Neuronal stem cell (in vitro differentiated cells): ENCODE data around the gene AP1S2.

Experiments used
- DNase-seq: peaks from one replicate; pipeline ENCODE4 v3.0.0-alpha.2; 2013; ENCODE audit warnings: low spot score
- H2AFZ ChIP-seq: one replicate; pipeline ENCODE4 v1.6.1; 2013; ENCODE audit warnings: mild to moderate bottlenecking, low read length, inconsistent platforms
- H2AK5ac ChIP-seq: 2 replicates; pipeline ENCODE4 v1.6.1; 2013; ENCODE audit warnings: low read depth, mild to moderate bottlenecking, inconsistent platforms, low read length, moderate library complexity, mixed read lengths
- H2BK120ac ChIP-seq: 2 replicates; pipeline ENCODE4 v1.6.1; 2013; ENCODE audit warnings: low read depth, mild to moderate bottlenecking, inconsistent platforms, low read length, moderate library complexity, mixed read lengths
- H2BK12ac ChIP-seq: one replicate; pipeline ENCODE4 v1.6.1; 2013; ENCODE audit warnings: low read length, inconsistent platforms
- H2BK15ac ChIP-seq: 2 replicates; pipeline ENCODE4 v1.6.1; 2013; ENCODE audit warnings: mild to moderate bottlenecking, low read length, inconsistent platforms, mixed read lengths
- H2BK5ac ChIP-seq: one replicate; pipeline ENCODE4 v1.6.1; 2013; ENCODE audit warnings: inconsistent platforms, mild to moderate bottlenecking, low read length, moderate library complexity
- H3K14ac ChIP-seq: one replicate; pipeline ENCODE4 v1.6.1; 2013; ENCODE audit warnings: low read length, inconsistent platforms
- H3K18ac ChIP-seq: 2 replicates; pipeline ENCODE4 v1.6.1; 2013; ENCODE audit warnings: low read length, inconsistent platforms
- H3K23ac ChIP-seq: 2 replicates; pipeline ENCODE4 v1.6.1; 2013; ENCODE audit warnings: low read depth, mild to moderate bottlenecking, mixed read lengths, low read length, inconsistent platforms; ENCODE audit not compliant: poor library complexity
- H3K27ac ChIP-seq: replicated peaks from 3 replicates; pipeline ENCODE4 v1.5.1; 2013; ENCODE audit warnings: low read length, inconsistent platforms
- H3K27me3 ChIP-seq, 3 experiments: 2 replicates each; pipeline ENCODE4 v1.6.1; 2013; ENCODE audit warnings: low read length in 3 of 3, mild to moderate bottlenecking in 2 of 3, inconsistent platforms in 1 of 3, low read depth in 1 of 3, mixed read lengths in 1 of 3, moderate library complexity in 1 of 3; ENCODE audit not compliant: control insufficient read depth in 3 of 3, insufficient read depth in 3 of 3
- H3K36me3 ChIP-seq, 2 donors: replicated peaks in 1 of 2; 2 replicates each; pipeline ENCODE4 v1.6.1; 2013; ENCODE audit warnings: low read length in 2 of 2; ENCODE audit not compliant: control insufficient read depth in 2 of 2, insufficient read depth in 2 of 2
- H3K4ac ChIP-seq: 2 replicates; pipeline ENCODE4 v1.6.1; 2013; ENCODE audit warnings: inconsistent platforms, mild to moderate bottlenecking, low read length, moderate library complexity
- H3K4me1 ChIP-seq, 2 donors: 1 replicate in 1 of 2; 2 replicates in 1 of 2; pipeline ENCODE4 v1.6.1; 2013; ENCODE audit warnings: low read length in 2 of 2, low read depth in 1 of 2; ENCODE audit not compliant: control insufficient read depth in 2 of 2, insufficient read depth in 1 of 2
- H3K4me2 ChIP-seq: one replicate; pipeline ENCODE4 v1.6.1; 2013; ENCODE audit warnings: mild to moderate bottlenecking, low read length, inconsistent platforms; ENCODE audit not compliant: insufficient read depth, poor library complexity, severe bottlenecking
- H3K4me3 ChIP-seq, 2 donors: 2 replicates each; pipeline ENCODE4 v1.5.1; 2013; ENCODE audit warnings: low read length in 2 of 2, mild to moderate bottlenecking in 2 of 2, inconsistent platforms in 1 of 2, moderate library complexity in 1 of 2
- H3K79me1 ChIP-seq: one replicate; pipeline ENCODE4 v1.6.1; 2013; ENCODE audit warnings: low read depth, mild to moderate bottlenecking, inconsistent platforms, low read length, moderate library complexity
- H3K9ac ChIP-seq: one replicate; pipeline ENCODE4 v1.6.1; 2013; ENCODE audit warnings: mild to moderate bottlenecking, low read depth, low read length, inconsistent platforms; ENCODE audit not compliant: poor library complexity
- H3K9me3 ChIP-seq, 2 donors: replicated peaks in 1 of 2; 2 replicates each; pipeline versions ENCODE3 to v1.6.1; 2013; ENCODE audit warnings: low read length in 2 of 2, mild to moderate bottlenecking in 2 of 2, inconsistent platforms in 1 of 2, low read depth in 1 of 2, mixed read lengths in 1 of 2, moderate library complexity in 1 of 2; ENCODE audit not compliant: control insufficient read depth in 2 of 2, insufficient read depth in 1 of 2
- H4K8ac ChIP-seq: one replicate; pipeline ENCODE4 v1.6.1; 2013; ENCODE audit warnings: low read depth, mild to moderate bottlenecking, inconsistent platforms, low read length, moderate library complexity
- H4K91ac ChIP-seq: one replicate; pipeline ENCODE4 v1.6.1; 2013; ENCODE audit warnings: low read length, low read depth, mild to moderate bottlenecking, inconsistent platforms; ENCODE audit not compliant: poor library complexity
- WGBS, 2 donors: extraction: QIAGEN DNeasy Blood & Tissue Kit; methylation state at CpG; one replicate each; pipeline ENCODE4 v1.1.7; 2013; ENCODE audit warnings: missing lambda C conversion rate in 2 of 2, mixed read lengths in 1 of 2; ENCODE audit not compliant: insufficient read length in 2 of 2, insufficient replicate concordance in 1 of 2; ENCODE audit errors: extremely low coverage in 2 of 2; 5-methylcytosine and 5-hydroxymethylcytosine counted together

AP1S2 gene

DNA sequence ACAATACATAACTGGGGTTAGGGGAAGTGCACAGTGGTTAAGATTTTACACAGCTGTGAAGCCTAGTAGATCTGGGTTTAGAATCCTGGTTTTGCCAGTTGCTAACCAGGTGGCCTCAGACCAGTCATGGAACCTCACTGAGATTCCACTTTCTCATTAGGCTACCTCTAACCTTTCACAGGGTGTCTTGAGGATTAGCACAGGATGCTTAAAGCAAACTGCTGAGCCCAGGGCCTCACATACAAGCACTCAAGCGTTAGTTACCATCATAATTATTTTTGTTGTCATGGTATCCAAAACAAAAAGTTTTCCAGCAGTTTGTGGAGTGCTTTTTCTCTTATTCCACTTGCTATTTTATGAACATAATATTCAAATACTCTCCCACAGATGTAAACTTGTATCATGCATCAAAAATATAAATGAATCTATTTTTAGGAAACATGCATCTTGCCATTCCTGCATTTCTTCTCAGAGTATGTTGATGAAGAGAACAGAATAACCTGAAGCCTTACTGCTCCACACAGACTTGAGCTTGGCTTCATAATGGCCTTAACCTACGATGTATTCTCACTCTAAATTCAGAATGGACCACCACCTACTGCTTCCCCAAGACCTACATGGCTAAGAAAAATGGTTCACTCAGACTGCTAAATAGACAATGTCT, 12.6 kb downstream of the AP1S2 start:
- Histone ChIP-seq H4K91ac (no peak overlapping the region), H3K4ac (no peak overlapping the region), H3K14ac (no peak overlapping the region), H4K8ac (no peak overlapping the region), H3K27me3 (no peaks in the 10 kb centered on the region), H3K18ac (no peak overlapping the region), H2BK15ac (no peak overlapping the region), H3K9ac (no peak overlapping the region), H2BK120ac (no peak overlapping the region), H3K4me2 (no peak overlapping the region), H2BK5ac (no peak overlapping the region), H3K79me1 (no peaks in the 10 kb centered on the region), H2AK5ac (no peak overlapping the region), H3K36me3 (peaks cover 2 to 100% of the 10 kb centered on the region in 2 donors), H3K23ac (no peak overlapping the region), H2BK12ac (no peak overlapping the region), H3K4me1 (no peaks in the 10 kb centered on the region), H3K4me3 (no peak overlapping the region), H3K9me3 (peaks cover 0 to 12% of the 10 kb centered on the region in 2 donors), H2AFZ (no peak overlapping the region), H3K27ac (no peak overlapping the region)
- DNase-seq: no peak
- WGBS, 2 donors: no CpG with 5 or more reads among the region's 2 CpGs

DNA sequence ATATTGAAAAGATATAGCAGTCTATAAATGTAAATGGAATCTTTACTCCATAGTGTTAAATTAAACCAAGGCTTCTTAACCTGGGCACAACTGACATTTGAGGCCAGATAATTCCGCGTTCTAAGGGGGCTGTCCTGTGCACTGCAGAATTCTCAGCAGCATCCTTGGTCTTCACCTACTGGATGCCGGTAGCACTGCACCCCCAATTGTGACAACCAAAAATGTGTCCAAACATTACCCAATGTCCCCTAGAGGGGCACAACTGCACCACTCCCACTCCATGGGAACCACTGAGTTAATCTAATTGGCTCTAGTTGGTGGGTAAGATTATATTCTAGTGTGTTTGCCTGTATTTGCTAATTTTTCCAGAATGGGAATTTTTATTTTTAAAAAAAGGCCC, 16.6 kb downstream of the AP1S2 start:
- Histone ChIP-seq H3K9me3 (peaks cover 0 to 12% of the 10 kb centered on the region in 2 donors), H3K36me3 (peaks cover 0 to 96% of the 10 kb centered on the region in 2 donors), H2AK5ac (no peak overlapping the region), H3K27ac (no peak overlapping the region), H2BK120ac (no peak overlapping the region), H3K23ac (no peak overlapping the region), H2BK15ac (no peak overlapping the region), H3K9ac (no peak overlapping the region), H2AFZ (no peak overlapping the region), H3K4me1 (no peaks in the 10 kb centered on the region), H3K27me3 (no peaks in the 10 kb centered on the region), H3K4me2 (no peak overlapping the region), H4K8ac (no peak overlapping the region), H2BK12ac (no peak overlapping the region), H2BK5ac (no peak overlapping the region), H3K14ac (no peak overlapping the region), H3K4me3 (no peak overlapping the region), H3K18ac (no peak overlapping the region), H3K4ac (no peak overlapping the region), H4K91ac (no peak overlapping the region), H3K79me1 (no peaks in the 10 kb centered on the region)
- DNase-seq: no peak
- WGBS, 2 donors: no CpG with 5 or more reads among the region's 3 CpGs

GRCh38 chrX:15834827-15835595, 19.6 kb downstream of the AP1S2 start:
- H3K18ac ChIP-seq: no peak overlapping the region
- no peak overlapping the region for H4K8ac ChIP-seq
- no peak overlapping the region for H4K91ac ChIP-seq
- no peak overlapping the region for H3K27ac ChIP-seq
- H3K4me3 ChIP-seq: no peak overlapping the region
- H3K4me1 ChIP-seq: no peaks in the 10 kb centered on the region
- H2AFZ ChIP-seq: no peak overlapping the region
- H3K36me3 ChIP-seq: peaks cover 0 to 76% of the 10 kb centered on the region in 2 donors
- no peak overlapping the region for H3K23ac ChIP-seq
- no peak overlapping the region for H2BK15ac ChIP-seq
- no peak overlapping the region for H2AK5ac ChIP-seq
- no peak overlapping the region for H3K9ac ChIP-seq
- no peak overlapping the region for H3K4ac ChIP-seq
- no peak overlapping the region for H3K4me2 ChIP-seq
- no peak overlapping the region for H2BK120ac ChIP-seq
- no peaks in the 10 kb centered on the region for H3K79me1 ChIP-seq
- DNase-seq: no peak
- peaks cover 0 to 6% of the 10 kb centered on the region in 2 donors for H3K9me3 ChIP-seq
- H2BK5ac ChIP-seq: no peak overlapping the region
- no peak overlapping the region for H2BK12ac ChIP-seq
- no CpG with 5 or more reads among the region's 5 CpGs for WGBS, 2 donors
- H3K27me3 ChIP-seq: no peaks in the 10 kb centered on the region
- no peak overlapping the region for H3K14ac ChIP-seq

- no peak overlapping the region for H2AFZ ChIP-seq
- no peak overlapping the region for H3K9ac ChIP-seq
- no peak for DNase-seq
- H3K79me1 ChIP-seq: no peaks in the 10 kb centered on the region
- H3K4me1 ChIP-seq: no peaks in the 10 kb centered on the region
- no peak overlapping the region for H3K4ac ChIP-seq
- no peak overlapping the region for H3K4me2 ChIP-seq
- H3K9me3 ChIP-seq: peaks cover 0 to 6% of the 10 kb centered on the region in 2 donors
- H3K36me3 ChIP-seq: peaks cover 0 to 76% of the 10 kb centered on the region in 2 donors
- H4K91ac ChIP-seq: no peak overlapping the region
- H2AK5ac ChIP-seq: no peak overlapping the region
- WGBS, 2 donors: no CpG with 5 or more reads among the region's 3 CpGs
- no peak overlapping the region for H2BK15ac ChIP-seq
- H3K23ac ChIP-seq: no peak overlapping the region
- no peak overlapping the region for H2BK5ac ChIP-seq
- H2BK120ac ChIP-seq: no peak overlapping the region
- H3K14ac ChIP-seq: no peak overlapping the region
- H3K18ac ChIP-seq: no peak overlapping the region
- H3K4me3 ChIP-seq: no peak overlapping the region
- H2BK12ac ChIP-seq: no peak overlapping the region
- H3K27ac ChIP-seq: no peak overlapping the region
- no peaks in the 10 kb centered on the region for H3K27me3 ChIP-seq
- no peak overlapping the region for H4K8ac ChIP-seq
These were observed 20.6 kb downstream of the AP1S2 start for GRCh38 chrX:15834053-15834452.
